CD4-positive, alpha-beta memory T cell (primary cell): Measurements from ENCODE around the gene ABCA8. TPM values are rescaled to one million over a fixed set of nuclear protein-coding genes. Genes with fewer than 3 reads are reported as not detected.

ENCODE experiments used
- CTCF ChIA-PET: fragments of 350-600 bp; sonication (Branson Sonifier 250); formaldehyde crosslinking; loops from one replicate; lab custom pipeline; 2021; ENCODE audit warnings: inconsistent platforms; ENCODE audit not compliant: partially characterized antibody; lab: Charles Lee
- POLR2A ChIA-PET: fragments of 350-600 bp; sonication (Branson Sonifier 250); formaldehyde crosslinking; loops from one replicate; lab custom pipeline; 2021; ENCODE audit not compliant: partially characterized antibody; lab: Charles Lee
- DNase-seq, 5 donors: peaks; one replicate each; pipeline versions ENCODE4 v3.0.0 to v3.0.0-alpha.2; 2020 to 2022; ENCODE audit warnings: mixed read lengths in 1 of 5
- H3K27ac ChIP-seq: one replicate; pipeline ENCODE4 v1.7.0; 2013; ENCODE audit warnings: low read depth, low read length
- H3K27me3 ChIP-seq: 2 replicates; pipeline ENCODE4 v1.7.0; 2013; ENCODE audit warnings: mild to moderate bottlenecking, low read length, moderate library complexity; ENCODE audit not compliant: insufficient read depth
- H3K36me3 ChIP-seq: 2 replicates; pipeline ENCODE4 v1.7.0; 2013; ENCODE audit warnings: mild to moderate bottlenecking, low read length, moderate library complexity; ENCODE audit not compliant: insufficient read depth
- H3K4me1 ChIP-seq: 2 replicates; pipeline ENCODE4 v1.7.0; 2013; ENCODE audit warnings: mild to moderate bottlenecking, low read length, moderate library complexity; ENCODE audit not compliant: insufficient read depth
- H3K4me3 ChIP-seq, 2 donors: one replicate each; pipeline ENCODE4 v1.7.0; 2013; ENCODE audit warnings: low read length in 2 of 2, mild to moderate bottlenecking in 1 of 2
- H3K9me3 ChIP-seq, 2 donors: one replicate each; pipeline ENCODE4 v1.7.0; 2013; ENCODE audit warnings: low read length in 2 of 2, control low read depth in 1 of 2; ENCODE audit not compliant: control insufficient read depth in 1 of 2
- H3K27ac Mint-ChIP-seq, 7 donors: one replicate each; pipeline ENCODE4 v1.8.0; 2020 to 2021; ENCODE audit warnings: mixed read lengths in 7 of 7, mild to moderate bottlenecking in 6 of 7, inconsistent platforms in 3 of 7, moderate library complexity in 3 of 7
- H3K27me3 Mint-ChIP-seq, 2 donors: one replicate each; pipeline ENCODE4 v1.8.0; 2020 to 2021; ENCODE audit warnings: mixed read lengths in 2 of 2
- H3K36me3 Mint-ChIP-seq, 2 donors: one replicate each; pipeline ENCODE4 v1.8.0; 2020 to 2021; ENCODE audit warnings: mixed read lengths in 2 of 2, inconsistent platforms in 1 of 2, mild to moderate bottlenecking in 1 of 2
- H3K4me1 Mint-ChIP-seq, 4 donors: one replicate each; pipeline ENCODE4 v1.8.0; 2020 to 2021; ENCODE audit warnings: mixed read lengths in 4 of 4, mild to moderate bottlenecking in 1 of 4
- H3K4me3 Mint-ChIP-seq, 8 donors: one replicate each; pipeline ENCODE4 v1.8.0; 2020 to 2021; ENCODE audit warnings: mixed read lengths in 8 of 8, mild to moderate bottlenecking in 7 of 8, moderate library complexity in 6 of 8, inconsistent platforms in 3 of 8
- H3K9me3 Mint-ChIP-seq, 8 donors: one replicate each; pipeline ENCODE4 v1.8.0; 2020 to 2021; ENCODE audit warnings: mixed read lengths in 8 of 8, mild to moderate bottlenecking in 5 of 8, inconsistent platforms in 3 of 8, moderate library complexity in 1 of 8
- intact Hi-C: fragments of 100-400 bp; cut with micrococcal nuclease; formaldehyde crosslinking; loops from one replicate; pipeline ENCODE4 v1.15.1; 2023
- polyA plus RNA-seq, 2 donors: library from polyadenylated mRNA; unstranded; fragments of 300-500 nt; fragmentation: Illumina TruSeq; gene quantifications; one replicate each; pipeline ENCODE4 v1.2.3, GENCODE V29; 2021
- total RNA-seq, 2 experiments: library from RNA; stranded (reverse); gene quantifications; one replicate each; pipeline ENCODE4 v1.2.3, GENCODE V29; 2021

Gene ABCA8
- total and polyA plus RNA-seq, 4 experiments from 2014 or later: not detected

- Histone ChIP-seq H3K4me3 (no peak overlapping the region), H3K27me3 (no peaks in the 10 kb centered on the region), H3K9me3 (no peaks in the 10 kb centered on the region), H3K36me3 (no peaks in the 10 kb centered on the region), H3K27ac (no peak overlapping the region), H3K4me1 (no peaks in the 10 kb centered on the region)
- peaks cover 0 to 2% of the 10 kb centered on the region in 2 donors for H3K27me3 Mint-ChIP-seq
- POLR2A ChIA-PET: no interaction called here
- peaks cover 0 to 10% (median 2%) of the 10 kb centered on the region in 8 donors for H3K9me3 Mint-ChIP-seq
- CTCF ChIA-PET: no interaction called here
- H3K4me1 Mint-ChIP-seq: no peaks in the 10 kb centered on the region
- no peak for DNase-seq
- H3K36me3 Mint-ChIP-seq: no peaks in the 10 kb centered on the region
- H3K4me3 Mint-ChIP-seq: no peak overlapping the region
- H3K27ac Mint-ChIP-seq: no peak overlapping the region
- intact Hi-C loops: no loop called here
Measured at GRCh38 chr17:68910251-68910705, 44.9 kb downstream of the ABCA8 start.

GRCh38 chr17:68909066-68909465 is 46.1 kb downstream of the ABCA8 start:
- H3K27ac Mint-ChIP-seq: no peak overlapping the region
- DNase-seq: no peak
- no peak overlapping the region for H3K4me3 Mint-ChIP-seq
- CTCF ChIA-PET: no interaction called here
- Histone ChIP-seq H3K9me3 (no peaks in the 10 kb centered on the region), H3K27me3 (no peaks in the 10 kb centered on the region), H3K36me3 (no peaks in the 10 kb centered on the region), H3K27ac (no peak overlapping the region), H3K4me1 (no peaks in the 10 kb centered on the region), H3K4me3 (no peak overlapping the region)
- POLR2A ChIA-PET: no interaction called here
- peaks cover 0 to 2% of the 10 kb centered on the region in 2 donors for H3K27me3 Mint-ChIP-seq
- intact Hi-C loops: no loop called here
- H3K36me3 Mint-ChIP-seq: no peaks in the 10 kb centered on the region
- H3K9me3 Mint-ChIP-seq: peaks cover 0 to 10% (median 2%) of the 10 kb centered on the region in 8 donors
- H3K4me1 Mint-ChIP-seq: no peaks in the 10 kb centered on the region

DNA sequence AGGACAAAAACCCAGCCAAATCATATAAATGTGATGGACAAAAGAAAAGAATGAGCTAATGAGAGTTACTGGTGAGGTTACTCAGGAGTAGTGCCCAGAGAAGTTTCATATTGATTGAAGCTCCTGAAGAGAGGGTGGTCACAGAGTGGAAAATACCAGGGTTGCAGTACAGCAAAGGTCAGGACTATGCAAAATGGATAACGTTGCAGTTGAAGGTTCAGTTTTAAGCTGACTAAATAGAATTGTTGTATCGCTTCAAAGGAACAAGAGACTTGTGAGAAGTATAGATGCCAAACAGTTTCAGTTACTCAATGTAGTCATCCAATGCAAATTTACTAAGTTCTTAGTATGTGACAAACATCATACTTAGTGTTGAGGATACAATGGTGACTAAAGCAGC is 47.1 kb downstream of the ABCA8 start:
- Histone ChIP-seq H3K27me3 (no peaks in the 10 kb centered on the region), H3K4me1 (no peaks in the 10 kb centered on the region), H3K36me3 (no peaks in the 10 kb centered on the region), H3K9me3 (no peaks in the 10 kb centered on the region), H3K27ac (no peak overlapping the region), H3K4me3 (no peak overlapping the region)
- DNase-seq: no peak
- POLR2A ChIA-PET: no interaction called here
- CTCF ChIA-PET: no interaction called here
- H3K4me3 Mint-ChIP-seq: no peak overlapping the region
- no peak overlapping the region for H3K27ac Mint-ChIP-seq
- H3K4me1 Mint-ChIP-seq: no peaks in the 10 kb centered on the region
- intact Hi-C loops: no loop called here
- no peaks in the 10 kb centered on the region for H3K36me3 Mint-ChIP-seq
- H3K9me3 Mint-ChIP-seq: peaks cover 0 to 10% (median 1%) of the 10 kb centered on the region in 8 donors
- peaks cover 0 to 2% of the 10 kb centered on the region in 2 donors for H3K27me3 Mint-ChIP-seq

DNA sequence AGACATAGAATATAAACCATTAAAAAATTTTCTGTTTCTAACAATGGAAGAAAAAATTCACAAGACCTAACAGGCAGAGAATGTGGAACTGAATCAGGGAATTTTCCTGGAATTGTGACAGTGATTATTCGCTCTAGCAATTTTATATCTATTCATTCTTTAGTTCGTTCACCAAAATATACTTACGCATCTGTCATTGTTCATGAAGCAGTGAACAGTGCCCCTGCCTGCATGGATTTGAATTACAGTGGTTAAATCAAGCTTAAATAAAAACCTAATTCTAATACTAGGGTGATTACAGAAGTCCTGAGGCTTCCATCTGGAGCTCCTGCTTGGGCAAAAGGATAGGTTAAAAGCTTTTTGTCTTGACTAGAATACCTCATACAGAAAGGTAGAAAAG is 48.6 kb downstream of the ABCA8 start:
- Histone ChIP-seq H3K4me1 (no peaks in the 10 kb centered on the region), H3K36me3 (no peaks in the 10 kb centered on the region), H3K4me3 (no peak overlapping the region), H3K27ac (no peak overlapping the region), H3K9me3 (no peaks in the 10 kb centered on the region), H3K27me3 (no peaks in the 10 kb centered on the region)
- Mint-ChIP-seq H3K36me3 (no peaks in the 10 kb centered on the region), H3K27ac (no peak overlapping the region), H3K4me1 (no peaks in the 10 kb centered on the region), H3K27me3 (no peaks in the 10 kb centered on the region), H3K9me3 (peaks cover 0 to 3% (median 0%) of the 10 kb centered on the region in 8 donors), H3K4me3 (no peak overlapping the region)
- CTCF ChIA-PET: no interaction called here
- intact Hi-C loops: no loop called here
- POLR2A ChIA-PET: no interaction called here
- DNase-seq: no peak

GRCh38 chr17:68903286-68903685 is 51.9 kb downstream of the ABCA8 start:
- intact Hi-C loops: no loop called here
- Mint-ChIP-seq H3K4me3 (no peak overlapping the region), H3K9me3 (peaks cover 0 to 6% (median 0%) of the 10 kb centered on the region in 8 donors), H3K27me3 (peaks cover 0 to 1% of the 10 kb centered on the region in 2 donors), H3K27ac (no peak overlapping the region), H3K36me3 (no peaks in the 10 kb centered on the region), H3K4me1 (no peaks in the 10 kb centered on the region)
- Histone ChIP-seq H3K9me3 (no peaks in the 10 kb centered on the region), H3K36me3 (no peaks in the 10 kb centered on the region), H3K27me3 (no peaks in the 10 kb centered on the region), H3K4me1 (no peaks in the 10 kb centered on the region), H3K27ac (no peak overlapping the region), H3K4me3 (no peak overlapping the region)
- POLR2A ChIA-PET: no interaction called here
- no peak for DNase-seq
- CTCF ChIA-PET: no interaction called here

- ChIA-PET POLR2A (no interaction called here), CTCF (no interaction called here)
- H3K27ac Mint-ChIP-seq: peak overlapping the region in 1 of 7 donors; percentile 26
- Histone ChIP-seq H3K4me3 (no peak overlapping the region), H3K4me1 (no peaks in the 10 kb centered on the region), H3K27ac (no peak overlapping the region), H3K36me3 (no peaks in the 10 kb centered on the region), H3K27me3 (no peaks in the 10 kb centered on the region), H3K9me3 (no peaks in the 10 kb centered on the region)
- peaks cover 5 to 7% of the 10 kb centered on the region in 2 donors for H3K27me3 Mint-ChIP-seq
- H3K9me3 Mint-ChIP-seq: peaks cover 3 to 24% (median 13%) of the 10 kb centered on the region in 8 donors
- DNase-seq: no peak
- no peaks in the 10 kb centered on the region for H3K4me1 Mint-ChIP-seq
- H3K36me3 Mint-ChIP-seq: peaks cover 0 to 3% of the 10 kb centered on the region in 2 donors
- no peak overlapping the region for H3K4me3 Mint-ChIP-seq
- intact Hi-C loops: no loop called here
Measured at GRCh38 chr17:68897557-68897956, 57.6 kb downstream of the ABCA8 start.

DNA sequence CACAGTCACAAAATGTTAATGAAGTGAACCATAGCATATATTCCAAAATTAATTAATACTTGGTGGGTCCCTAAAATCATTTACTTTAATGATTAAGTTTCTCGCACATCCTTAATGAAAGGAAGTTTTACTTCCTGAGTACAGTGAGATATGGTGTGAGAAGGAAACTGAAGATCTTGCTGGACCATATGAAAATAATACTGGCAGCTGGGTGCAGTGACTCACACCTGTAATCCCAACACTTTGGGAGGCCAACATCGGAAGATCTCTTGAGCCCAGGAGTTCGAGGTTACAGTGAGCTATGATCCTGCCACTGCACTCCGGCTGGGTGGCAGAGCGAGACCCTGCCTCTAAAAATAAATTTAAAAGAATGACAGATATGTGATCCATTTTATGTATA is 62.5 kb downstream of the ABCA8 start:
- Mint-ChIP-seq H3K27me3 (peaks cover 7 to 8% of the 10 kb centered on the region in 2 donors), H3K27ac (no peak overlapping the region), H3K4me3 (no peak overlapping the region), H3K4me1 (no peaks in the 10 kb centered on the region), H3K9me3 (peaks cover 3 to 17% (median 10%) of the 10 kb centered on the region in 8 donors), H3K36me3 (peaks cover 0 to 3% of the 10 kb centered on the region in 2 donors)
- Histone ChIP-seq H3K36me3 (no peaks in the 10 kb centered on the region), H3K27ac (no peak overlapping the region), H3K27me3 (no peaks in the 10 kb centered on the region), H3K9me3 (no peaks in the 10 kb centered on the region), H3K4me3 (no peak overlapping the region), H3K4me1 (no peaks in the 10 kb centered on the region)
- POLR2A ChIA-PET: no interaction called here
- intact Hi-C loops: no loop called here
- CTCF ChIA-PET: no interaction called here
- no peak for DNase-seq

GRCh38 chr17:68892193-68892592 is 63.0 kb downstream of the ABCA8 start:
- H3K9me3 Mint-ChIP-seq: peaks cover 3 to 14% (median 7%) of the 10 kb centered on the region in 8 donors
- peaks cover 7 to 8% of the 10 kb centered on the region in 2 donors for H3K27me3 Mint-ChIP-seq
- Histone ChIP-seq H3K4me3 (no peak overlapping the region), H3K9me3 (no peaks in the 10 kb centered on the region), H3K27me3 (no peaks in the 10 kb centered on the region), H3K27ac (no peak overlapping the region), H3K4me1 (no peaks in the 10 kb centered on the region), H3K36me3 (no peaks in the 10 kb centered on the region)
- peaks cover 0 to 3% of the 10 kb centered on the region in 2 donors for H3K36me3 Mint-ChIP-seq
- ChIA-PET CTCF (no interaction called here), POLR2A (no interaction called here)
- no peak overlapping the region for H3K4me3 Mint-ChIP-seq
- DNase-seq: no peak
- H3K4me1 Mint-ChIP-seq: no peaks in the 10 kb centered on the region
- H3K27ac Mint-ChIP-seq: no peak overlapping the region
- intact Hi-C loops: no loop called here
